H9 (cell line): ENCODE results near the gene NINJ1. TPM values are rescaled to one million over a fixed set of nuclear protein-coding genes. Genes with fewer than 3 reads are reported as not detected.

Experiments
- DNase-seq: peaks from one replicate; pipeline ENCODE4 v3.0.0-alpha.2; 2017
- H2AFZ ChIP-seq: one replicate; pipeline ENCODE4 v1.6.1; 2013; ENCODE audit warnings: mild to moderate bottlenecking, low read length, control low read depth, moderate library complexity
- H2AK5ac ChIP-seq: 2 replicates; pipeline ENCODE4 v1.6.1; 2013; ENCODE audit warnings: low read length, control low read depth, mixed read lengths; ENCODE audit not compliant: insufficient read length
- H2BK120ac ChIP-seq: one replicate; pipeline ENCODE4 v1.6.1; 2013; ENCODE audit warnings: low read depth, mild to moderate bottlenecking, low read length, control low read depth, inconsistent platforms; ENCODE audit not compliant: poor library complexity, severe bottlenecking
- H2BK12ac ChIP-seq: 2 replicates; pipeline ENCODE4 v1.6.1; 2013; ENCODE audit warnings: low read length, control low read depth, mixed read lengths, low read depth; ENCODE audit not compliant: insufficient read length
- H2BK15ac ChIP-seq: 2 replicates; pipeline ENCODE4 v1.6.1; 2013; ENCODE audit warnings: low read depth, low read length, control low read depth
- H2BK20ac ChIP-seq: one replicate; pipeline ENCODE4 v1.6.1; 2013; ENCODE audit warnings: low read depth, mild to moderate bottlenecking, low read length, control low read depth, inconsistent platforms; ENCODE audit not compliant: poor library complexity, severe bottlenecking
- H2BK5ac ChIP-seq: 2 replicates; pipeline ENCODE4 v1.6.1; 2013; ENCODE audit warnings: low read length, control low read depth, mixed read lengths; ENCODE audit not compliant: insufficient read length
- H3K14ac ChIP-seq: 2 replicates; pipeline ENCODE4 v1.6.1; 2013; ENCODE audit warnings: low read length, control low read depth; ENCODE audit not compliant: insufficient read depth
- H3K18ac ChIP-seq: 2 replicates; pipeline ENCODE4 v1.6.1; 2013; ENCODE audit warnings: low read depth, mild to moderate bottlenecking, mixed read lengths, low read length, control low read depth; ENCODE audit not compliant: insufficient read length
- H3K23ac ChIP-seq: 2 replicates; pipeline ENCODE4 v1.6.1; 2013; ENCODE audit warnings: low read length, control low read depth, mixed read lengths, low read depth; ENCODE audit not compliant: insufficient read length
- H3K23me2 ChIP-seq: 2 replicates; pipeline ENCODE4 v1.6.1; 2013; ENCODE audit warnings: low read depth, mild to moderate bottlenecking, mixed read lengths, low read length, control low read depth; ENCODE audit not compliant: insufficient read length, poor library complexity, severe bottlenecking
- H3K27ac ChIP-seq: 2 replicates; pipeline ENCODE4 v1.5.1; 2013; ENCODE audit warnings: low read length, control low read depth, mixed read lengths, low read depth; ENCODE audit not compliant: insufficient read length
- H3K27me3 ChIP-seq: 2 replicates; pipeline ENCODE4 v1.6.1; 2013; ENCODE audit warnings: low read length, control low read depth, inconsistent platforms; ENCODE audit not compliant: insufficient read depth
- H3K4ac ChIP-seq: 2 replicates; pipeline ENCODE4 v1.6.1; 2013; ENCODE audit warnings: low read depth, mild to moderate bottlenecking, control low read depth, inconsistent platforms, low read length, moderate library complexity
- H3K4me1 ChIP-seq: 2 replicates; pipeline ENCODE4 v1.6.1; 2013; ENCODE audit warnings: low read length, control low read depth, inconsistent platforms; ENCODE audit not compliant: insufficient read depth
- H3K4me2 ChIP-seq: 2 replicates; pipeline ENCODE4 v1.6.1; 2013; ENCODE audit warnings: low read length, control low read depth, mixed read lengths; ENCODE audit not compliant: insufficient read length, insufficient read depth
- H3K56ac ChIP-seq: 2 replicates; pipeline ENCODE4 v1.6.1; 2013; ENCODE audit warnings: low read depth, mild to moderate bottlenecking, mixed read lengths, low read length, control low read depth; ENCODE audit not compliant: insufficient read length
- H3K79me1 ChIP-seq: 2 replicates; pipeline ENCODE4 v1.6.1; 2013; ENCODE audit warnings: low read depth, mild to moderate bottlenecking, moderate library complexity, low read length, control low read depth, inconsistent platforms; ENCODE audit not compliant: insufficient read depth, poor library complexity, severe bottlenecking
- H3K79me2 ChIP-seq: 2 replicates; pipeline ENCODE4 v1.6.1; 2013; ENCODE audit warnings: low read length, control low read depth, inconsistent platforms; ENCODE audit not compliant: insufficient read depth
- H3K9ac ChIP-seq: 2 replicates; pipeline ENCODE4 v1.6.1; 2013; ENCODE audit warnings: low read length, control low read depth, mixed read lengths; ENCODE audit not compliant: insufficient read length; ENCODE audit errors: extremely low read depth
- H3K9me3 ChIP-seq: one replicate; pipeline ENCODE4 v1.6.1; 2013; ENCODE audit warnings: low read depth, low read length, inconsistent platforms; ENCODE audit not compliant: control insufficient read depth
- H3T11ph ChIP-seq: one replicate; pipeline ENCODE4 v1.6.1; 2013; ENCODE audit warnings: mild to moderate bottlenecking, low read length, control low read depth, inconsistent platforms
- H4K20me1 ChIP-seq: one replicate; pipeline ENCODE4 v1.6.1; 2013; ENCODE audit not compliant: control insufficient read depth, insufficient read length, insufficient read depth
- H4K5ac ChIP-seq: 2 replicates; pipeline ENCODE4 v1.6.1; 2013; ENCODE audit warnings: low read depth, mild to moderate bottlenecking, mixed read lengths, low read length, control low read depth; ENCODE audit not compliant: insufficient read length
- H4K8ac ChIP-seq: replicated peaks from 2 replicates; pipeline ENCODE4 v1.6.1; 2013; ENCODE audit warnings: low read length, control low read depth, mixed read lengths, low read depth; ENCODE audit not compliant: insufficient read length
- H4K91ac ChIP-seq: 2 replicates; pipeline ENCODE4 v1.6.1; 2013; ENCODE audit warnings: low read depth, mild to moderate bottlenecking, moderate library complexity, mixed read lengths, low read length, control low read depth; ENCODE audit not compliant: insufficient read length
- H3K27ac Mint-ChIP-seq, 3 experiments: 2 replicates in 2 of 3; 3 replicates in 1 of 3; pipeline ENCODE4 v1.8.0; 2020 to 2021; ENCODE audit warnings: mixed read lengths in 3 of 3, mild to moderate bottlenecking in 1 of 3, moderate library complexity in 1 of 3
- H3K27me3 Mint-ChIP-seq: 2 replicates; pipeline ENCODE4 v1.8.0; 2021; ENCODE audit warnings: low read depth, mild to moderate bottlenecking, moderate library complexity, mixed read lengths
- H3K36me3 Mint-ChIP-seq, 3 experiments: 2 replicates in 2 of 3; 3 replicates in 1 of 3; pipeline ENCODE4 v1.8.0; 2020 to 2021; ENCODE audit warnings: low read depth in 3 of 3, mixed read lengths in 3 of 3; ENCODE audit not compliant: insufficient read depth in 1 of 3
- H3K4me1 Mint-ChIP-seq, 2 experiments: 2 replicates each; pipeline ENCODE4 v1.8.0; 2020; ENCODE audit warnings: mixed read lengths in 2 of 2
- H3K4me3 Mint-ChIP-seq, 2 experiments: 2 replicates in 1 of 2; 3 replicates in 1 of 2; pipeline ENCODE4 v1.8.0; 2020 to 2021; ENCODE audit warnings: mild to moderate bottlenecking in 2 of 2, mixed read lengths in 2 of 2, moderate library complexity in 1 of 2
- H3K9me3 Mint-ChIP-seq, 2 experiments: 2 replicates in 1 of 2; 3 replicates in 1 of 2; pipeline ENCODE4 v1.8.0; 2020; ENCODE audit warnings: mild to moderate bottlenecking in 2 of 2, mixed read lengths in 2 of 2, moderate library complexity in 1 of 2
- CTCF ChIP-seq: fragments of 200-600 bp; sonication (generic); conservative IDR thresholded peaks from 3 replicates; pipeline ENCODE4 v1.8.0; 2021; ENCODE audit warnings: antibody characterized with exemption, mild to moderate bottlenecking
- WGBS: extraction: QIAGEN DNeasy Blood & Tissue Kit; methylation state at CpG from one replicate; pipeline ENCODE4 v1.1.7; 2013; ENCODE audit warnings: missing lambda C conversion rate, low lambda C conversion rate, mixed read lengths; ENCODE audit not compliant: insufficient read length; ENCODE audit errors: extremely low coverage; 5-methylcytosine and 5-hydroxymethylcytosine counted together
- total RNA-seq: library from RNA; stranded (reverse); gene quantifications from 2 replicates; pipeline ENCODE4 v1.2.1, GENCODE V29; 2021

Gene NINJ1
- total RNA-seq, 1 experiment from 2014 or later, result 28.9 TPM

GRCh38 chr9:93148721-93149120 is 14.7 kb upstream of the NINJ1 start:
- no peaks in the 10 kb centered on the region for H3K23me2 ChIP-seq
- no peak overlapping the region for H2BK15ac ChIP-seq
- peaks cover 2% of the 10 kb centered on the region; the same call in 1 of the 2 replicates for H3K27me3 Mint-ChIP-seq
- no peak overlapping the region for H3K4me3 Mint-ChIP-seq
- no peaks in the 10 kb centered on the region for H3K27me3 ChIP-seq
- no peak overlapping the region for H2BK20ac ChIP-seq
- no peaks in the 10 kb centered on the region for H4K20me1 ChIP-seq
- no peak overlapping the region for H2BK120ac ChIP-seq
- no peaks in the 10 kb centered on the region for H3K9me3 ChIP-seq
- H3K23ac ChIP-seq, result no peak overlapping the region
- H2AFZ ChIP-seq, result no peak overlapping the region
- H4K5ac ChIP-seq, result no peak overlapping the region
- no peak overlapping the region for H4K8ac ChIP-seq
- peaks cover 0 to 3% of the 10 kb centered on the region in 2 experiments; a peak in 1 of 5 replicates for H3K9me3 Mint-ChIP-seq
- H3K4me1 Mint-ChIP-seq, result peaks cover 6% of the 10 kb centered on the region in 2 experiments
- H3K9ac ChIP-seq, result no peak overlapping the region
- no peak overlapping the region for H3K4ac ChIP-seq
- WGBS, result no CpG with 5 or more reads among the region's 2 CpGs
- no peak overlapping the region for H3K56ac ChIP-seq
- H3K27ac Mint-ChIP-seq, result no peak overlapping the region
- no peak overlapping the region for H3K18ac ChIP-seq
- H2BK12ac ChIP-seq, result no peak overlapping the region
- no peak overlapping the region for H3T11ph ChIP-seq
- no peaks in the 10 kb centered on the region for H3K79me2 ChIP-seq
- H3K79me1 ChIP-seq, result no peaks in the 10 kb centered on the region
- H2BK5ac ChIP-seq, result no peak overlapping the region
- no peak overlapping the region for H3K14ac ChIP-seq
- H4K91ac ChIP-seq, result no peak overlapping the region
- TF ChIP-seq CTCF, result no peak
- no peak for DNase-seq
- H3K4me1 ChIP-seq, result no peaks in the 10 kb centered on the region
- H3K27ac ChIP-seq, result no peak overlapping the region
- H2AK5ac ChIP-seq, result no peak overlapping the region
- no peak overlapping the region for H3K4me2 ChIP-seq
- no peaks in the 10 kb centered on the region; a peak in 1 of 7 replicates for H3K36me3 Mint-ChIP-seq
